Kidney epithelial cell (primary cell): Measurements from ENCODE around the gene FYN. TPM values are rescaled to one million over a fixed set of nuclear protein-coding genes. Genes with fewer than 3 reads are reported as not detected.
"Not testable (repeated sequence)": the region's sequence is repeated elsewhere in the genome, so short reads cannot be mapped to it uniquely, and the experiment has no call there.

Source experiments
- DNase-seq: peaks from one replicate; pipeline ENCODE4 v3.0.0-alpha.2; 2010; ENCODE audit warnings: low read depth
- H3K27me3 ChIP-seq: 2 replicates; pipeline ENCODE4 v1.6.0; 2011; ENCODE audit warnings: low read length; ENCODE audit not compliant: control insufficient read depth, insufficient read depth
- H3K36me3 ChIP-seq: 2 replicates; pipeline ENCODE4 v1.5.1; 2011; ENCODE audit warnings: low read length; ENCODE audit not compliant: control insufficient read depth, insufficient read depth
- H3K4me3 ChIP-seq: 2 replicates; pipeline ENCODE4 v1.5.1; 2011; ENCODE audit warnings: low read depth, mild to moderate bottlenecking, control low read depth, low read length
- total RNA-seq: library from RNA; depleted of rRNA; stranded (reverse); fragments of >200 nt; gene quantifications from 2 replicates; pipeline ENCODE4 v1.2.3, GENCODE V29; 2015
- TF ChIP-seq, protein P1 (sequence below): IDR thresholded peaks from 2 replicates; pipeline ENCODE4 v1.5.1; 2011; ENCODE audit warnings: mild to moderate bottlenecking, moderate library complexity, low read length, control low read depth, inconsistent platforms; ENCODE audit not compliant: insufficient read depth, poor library complexity, severe bottlenecking

Gene FYN
- total RNA-seq, 1 donor from 2014 or later, result 133 TPM

GRCh38 chr6:111890988-111891387 is 17.7 kb upstream of the FYN start:
- TF ChIP-seq, protein P1, sequence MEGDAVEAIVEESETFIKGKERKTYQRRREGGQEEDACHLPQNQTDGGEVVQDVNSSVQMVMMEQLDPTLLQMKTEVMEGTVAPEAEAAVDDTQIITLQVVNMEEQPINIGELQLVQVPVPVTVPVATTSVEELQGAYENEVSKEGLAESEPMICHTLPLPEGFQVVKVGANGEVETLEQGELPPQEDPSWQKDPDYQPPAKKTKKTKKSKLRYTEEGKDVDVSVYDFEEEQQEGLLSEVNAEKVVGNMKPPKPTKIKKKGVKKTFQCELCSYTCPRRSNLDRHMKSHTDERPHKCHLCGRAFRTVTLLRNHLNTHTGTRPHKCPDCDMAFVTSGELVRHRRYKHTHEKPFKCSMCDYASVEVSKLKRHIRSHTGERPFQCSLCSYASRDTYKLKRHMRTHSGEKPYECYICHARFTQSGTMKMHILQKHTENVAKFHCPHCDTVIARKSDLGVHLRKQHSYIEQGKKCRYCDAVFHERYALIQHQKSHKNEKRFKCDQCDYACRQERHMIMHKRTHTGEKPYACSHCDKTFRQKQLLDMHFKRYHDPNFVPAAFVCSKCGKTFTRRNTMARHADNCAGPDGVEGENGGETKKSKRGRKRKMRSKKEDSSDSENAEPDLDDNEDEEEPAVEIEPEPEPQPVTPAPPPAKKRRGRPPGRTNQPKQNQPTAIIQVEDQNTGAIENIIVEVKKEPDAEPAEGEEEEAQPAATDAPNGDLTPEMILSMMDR, result no peak
- DNase-seq, result no peak
- Histone ChIP-seq H3K36me3 (no peaks in the 10 kb centered on the region), H3K27me3 (no peaks in the 10 kb centered on the region), H3K4me3 (no peak overlapping the region)

- no peak overlapping the region for H3K4me3 ChIP-seq
- TF ChIP-seq, protein P1, result no peak
- H3K27me3 ChIP-seq, result no peaks in the 10 kb centered on the region
- H3K36me3 ChIP-seq, result no peaks in the 10 kb centered on the region
- no peak for DNase-seq
These were observed 15.9 kb upstream of the FYN start for GRCh38 chr6:111888928-111889695.

- DNase-seq, H3K4me3 ChIP-seq, H3K36me3 ChIP-seq, H3K27me3 ChIP-seq: not testable (repeated sequence)
These were observed 13.5 kb upstream of the FYN start for GRCh38 chr6:111886793-111887192.

DNA sequence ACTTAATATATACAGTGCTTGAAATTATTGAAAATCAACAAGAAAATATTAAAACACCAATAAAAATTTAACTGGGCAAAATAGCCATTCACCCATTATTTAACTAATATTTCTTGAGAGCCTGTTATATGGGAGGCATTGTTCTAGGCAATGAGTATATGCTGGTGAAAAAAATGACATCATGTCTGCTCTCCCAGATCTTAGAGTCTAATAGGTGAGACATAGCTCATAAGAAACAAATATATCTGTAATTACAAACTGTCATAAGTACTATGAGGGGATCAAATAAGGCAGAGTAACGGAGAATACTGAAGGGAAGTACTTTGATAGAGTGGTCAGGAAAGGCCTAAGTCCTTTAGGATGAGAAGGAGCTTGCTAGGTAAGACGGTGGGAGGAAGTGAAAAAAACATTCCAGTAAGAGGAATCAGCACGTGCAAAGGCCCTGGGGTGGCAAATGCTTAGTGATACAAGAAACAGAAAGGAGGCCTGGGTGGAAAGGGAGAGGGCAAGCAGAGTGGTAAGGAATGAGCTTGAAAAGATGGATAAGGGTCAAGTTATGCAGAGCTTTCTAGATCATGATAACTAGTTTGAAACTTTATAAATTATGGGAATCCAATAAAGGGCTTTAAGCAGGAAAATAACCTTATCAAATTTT is 12.2 kb upstream of the FYN start:
- H3K36me3 ChIP-seq, result no peaks in the 10 kb centered on the region
- H3K27me3 ChIP-seq, result no peaks in the 10 kb centered on the region
- no peak for DNase-seq
- TF ChIP-seq, protein P1, result no peak
- H3K4me3 ChIP-seq, result no peak overlapping the region

GRCh38 chr6:111884068-111884467 is 10.8 kb upstream of the FYN start:
- no peak for DNase-seq
- H3K36me3 ChIP-seq, result no peaks in the 10 kb centered on the region
- H3K27me3 ChIP-seq, result no peaks in the 10 kb centered on the region
- TF ChIP-seq, protein P1, result no peak
- H3K4me3 ChIP-seq, result no peak overlapping the region

DNA sequence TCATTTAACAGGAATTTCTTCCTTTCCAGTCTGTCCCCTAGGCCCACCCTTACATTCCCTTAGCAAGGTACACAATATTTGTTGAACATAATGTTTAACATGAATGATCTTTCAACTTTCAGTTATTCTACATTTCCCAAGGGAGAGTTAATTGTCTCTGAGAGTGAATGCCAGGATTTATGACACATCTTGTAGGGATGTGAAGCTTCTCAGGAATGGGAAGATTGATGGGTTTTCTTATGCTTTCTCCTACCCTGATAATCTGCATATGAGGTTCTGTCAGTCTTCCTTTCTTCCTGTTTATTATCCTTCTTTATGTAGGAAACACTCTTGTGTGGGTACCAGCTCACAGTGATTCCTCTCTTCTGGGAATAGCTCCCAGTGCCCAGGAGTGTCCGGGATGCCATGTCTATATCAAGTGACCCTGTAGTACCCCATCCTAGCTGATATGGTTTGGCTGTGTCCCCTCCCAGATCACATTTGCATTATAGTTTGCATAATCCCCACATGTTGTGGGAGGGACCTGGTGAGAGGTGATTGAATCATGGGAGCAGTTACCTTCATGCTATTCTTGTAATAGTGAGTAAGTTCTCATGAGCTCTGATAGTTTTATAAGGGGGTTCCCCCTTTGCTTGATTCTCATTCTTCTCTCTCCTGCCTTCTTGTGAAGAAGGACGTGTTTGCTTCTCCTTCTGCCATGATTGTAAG is 7.1 kb upstream of the FYN start:
- H3K36me3 ChIP-seq, result no peaks in the 10 kb centered on the region
- TF ChIP-seq, protein P1, result no peak
- no peak overlapping the region for H3K4me3 ChIP-seq
- no peak for DNase-seq
- no peaks in the 10 kb centered on the region for H3K27me3 ChIP-seq
